Ovary (tissue), 9 donors: ENCODE data around the gene SHC1. TPM values are rescaled to one million over a fixed set of nuclear protein-coding genes. Genes with fewer than 3 reads are reported as not detected.

Source experiments
- DNase-seq, 5 donors: peaks; one replicate each; pipeline ENCODE4 v3.0.0-alpha.2; 2019 to 2020
- H3K27ac ChIP-seq, 2 donors: fragments of 200-600 bp; one replicate each; pipeline versions ENCODE4 v1.5.1 to v1.8.0; 2019 to 2022
- H3K27me3 ChIP-seq: fragments of 200-600 bp; one replicate; pipeline ENCODE4 v1.8.0; 2022
- H3K36me3 ChIP-seq: fragments of 200-600 bp; sonication (generic); one replicate; pipeline ENCODE4 v1.5.1; 2019
- H3K4me1 ChIP-seq: one replicate; pipeline ENCODE4 v1.8.1; 2013; ENCODE audit warnings: mild to moderate bottlenecking, moderate library complexity; ENCODE audit not compliant: insufficient read depth
- H3K4me3 ChIP-seq: fragments of 200-600 bp; sonication (generic); one replicate; pipeline ENCODE4 v1.5.1; 2017
- H3K9me3 ChIP-seq, 2 donors: fragments of 200-600 bp in 1 of 2; sonication (generic) in 1 of 2; one replicate each; pipeline versions ENCODE4 v1.5.1 to v1.8.1; 2013 to 2019; ENCODE audit warnings: mild to moderate bottlenecking in 1 of 2, moderate library complexity in 1 of 2
- CTCF ChIP-seq, 3 donors: fragments of 450-650 bp in 2 of 3; fragments of 200-600 bp in 1 of 3; IDR thresholded peaks; one replicate each; pipeline versions ENCODE4 v1.5.1 to v1.8.0; 2016 to 2022; ENCODE audit warnings: antibody characterized with exemption in 3 of 3, mild to moderate bottlenecking in 1 of 3
- EP300 ChIP-seq: sonication (generic); formaldehyde crosslinking; IDR thresholded peaks from one replicate; pipeline ENCODE4 v1.6.1; 2017; ENCODE audit warnings: antibody characterized with exemption
- POLR2A ChIP-seq: fragments of 450-650 bp; IDR thresholded peaks from one replicate; pipeline ENCODE4 v1.6.1; 2017; ENCODE audit warnings: antibody characterized with exemption, mild to moderate bottlenecking, moderate library complexity
- WGBS, 3 donors: extraction: QIAGEN DNeasy Blood & Tissue Kit in 1 of 3; methylation state at CpG; one replicate each; pipeline versions ENCODE4 v1.1.5 to v1.1.7; 2013 to 2017; 5-methylcytosine and 5-hydroxymethylcytosine counted together
- intact Hi-C, 4 donors: fragments of 100-400 bp; cut with DNase I; formaldehyde crosslinking; loops; one replicate each; pipeline versions ENCODE4 v1.11.0 to v1.15.1; 2022 to 2023
- polyA plus RNA-seq, 2 donors: library from polyadenylated mRNA; stranded (reverse); fragments of 200-250 nt in 1 of 2; fragments of 350-450 nt in 1 of 2; fragmentation: Illumina TruSeq in 1 of 2; extraction: RNeasy Lipid Tissue Mini Kit (QIAGEN cat#74804) in 1 of 2; gene quantifications; one replicate each; pipeline ENCODE4 v1.2.3, GENCODE V29; 2013 to 2014
- total RNA-seq, 7 donors: library from RNA; depleted of rRNA in 2 of 7; stranded (reverse); fragments of >200 nt in 2 of 7; fragmentation: NEBNext Ultra II Directional in 3 of 7; extraction: Animal tissue kit (Norgen Biotek cat#: 25700) in 3 of 7; gene quantifications; one replicate each; pipeline versions ENCODE4 v1.1.0 to v1.2.4, GENCODE V29; 2016 to 2023
- donor health status: DM: no; HTN: no; CAD: no; lungs with moderate emphysema.
- donor health status: DM: no; HTN: no; CAD: no.
- donor health status: Bipolar disorder and iron deficiency.
- donor health status: DM: yes; HTN: yes; CAD: no.
- donor health status: DM: no; HTN: no; CAD: no.
- donor health status: DM: yes; HTN: yes; CAD: no.

The SHC1 gene
- total and polyA plus RNA-seq, 9 donors = 36.8 to 183 (median 80.0) TPM

- WGBS, 3 donors = 0 to 1% (median 0%) methylated on average over 42 to 93 of the region's 93 CpGs
- Histone ChIP-seq H3K27ac (peak within 1 kb of the TSS; percentile 96 to 99), H3K4me3 (peak within 1 kb of the TSS; percentile 82), H3K27me3 (no peaks in the 10 kb centered on the region), H3K9me3 (no peaks in the 10 kb centered on the region), H3K4me1 (peaks cover 8% of the 10 kb centered on the region), H3K36me3 (no peaks in the 10 kb centered on the region)
- TF ChIP-seq CTCF (IDR thresholded peaks at IDR 0.05) (peak; percentile 4 to 96 (median 92)), EP300 (no peak), POLR2A (peak; percentile 72)
- intact Hi-C loops = loop anchor here in 3 of 4 donors (5.0 kb wide), 2 partner anchors 36 to 41 kb away; partner anchors contain the start of gene ZBTB7B (in 1 of the 3)
- peak; percentile 75 to 86 (median 82) for DNase-seq
Observed at GRCh38 chr1:154961207-154962155, 9.1 kb downstream of the SHC1 start, which contains the start of gene PYGO2. PYGO2 (minus strand) TSS chr1:154961782; CDS start chr1:154961576, 206 bp downstream.

- Histone ChIP-seq H3K4me1 (peaks cover 8% of the 10 kb centered on the region), H3K27ac (peak overlapping the region in 1 of 2 donors; percentile 99), H3K4me3 (peak overlapping the region; percentile 82), H3K36me3 (no peaks in the 10 kb centered on the region), H3K27me3 (no peaks in the 10 kb centered on the region), H3K9me3 (no peaks in the 10 kb centered on the region)
- WGBS, 3 donors = 35 to 39% (median 37%) methylated on average over 10 of the region's 10 CpGs
- no peak for DNase-seq
- intact Hi-C loops = loop anchor here in 3 of 4 donors (5.0 kb wide), 2 partner anchors 37 to 42 kb away; partner anchors contain the start of gene ZBTB7B (in 1 of the 3)
- TF ChIP-seq CTCF (IDR thresholded peaks at IDR 0.05) (no peak), POLR2A (no peak), EP300 (no peak)
Observed at GRCh38 chr1:154960446-154961136, 10.0 kb downstream of the SHC1 start.

GRCh38 chr1:154959426-154959780 lies 11.1 kb downstream of the SHC1 start:
- peak in 1 of 5 donors; percentile 36 for DNase-seq
- TF ChIP-seq EP300 (no peak), POLR2A (no peak), CTCF (IDR thresholded peaks at IDR 0.05) (no peak)
- intact Hi-C loops = loop anchor here in 3 of 4 donors (5.0 kb wide), 2 partner anchors 43 to 103 kb away; partner anchors contain the start of genes EFNA4 (in 2 of the 3) and ZBTB7B (in 1 of the 3)
- no peak overlapping the region for H3K27ac ChIP-seq
- H3K27me3 ChIP-seq = no peaks in the 10 kb centered on the region
- 82 to 89% (median 85%) methylated on average over 7 of the region's 7 CpGs for WGBS, 3 donors
- H3K4me1 ChIP-seq = peaks cover 16% of the 10 kb centered on the region
- H3K4me3 ChIP-seq = no peak overlapping the region
- H3K9me3 ChIP-seq = no peaks in the 10 kb centered on the region
- H3K36me3 ChIP-seq = no peaks in the 10 kb centered on the region
